ENCODE data around the gene ARID1B.
"Not testable (repeated sequence)": the region's sequence is repeated elsewhere in the genome, so short reads cannot be mapped to it uniquely, and the experiment has no call there.

DNA sequence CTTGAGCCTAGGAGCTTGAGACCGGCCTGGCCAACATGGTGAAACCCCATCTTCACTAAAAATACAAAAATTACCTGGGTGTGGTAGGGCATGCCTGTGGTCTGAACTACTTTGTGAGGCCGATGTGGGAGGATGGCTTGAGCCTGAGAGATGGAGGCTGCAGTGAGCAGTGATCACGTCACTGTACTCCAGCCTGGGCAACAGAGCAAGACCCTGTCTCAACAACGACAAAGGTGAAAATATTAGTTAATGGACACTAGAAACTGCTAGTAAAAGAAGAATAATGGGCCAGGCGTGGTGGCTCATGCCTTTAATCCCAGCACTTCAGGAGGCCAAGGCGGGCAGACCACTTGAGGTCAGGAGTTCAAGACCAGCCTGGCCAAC is 168.6 kb downstream of the ARID1B start:
- TF ChIP-seq, protein P1, sequence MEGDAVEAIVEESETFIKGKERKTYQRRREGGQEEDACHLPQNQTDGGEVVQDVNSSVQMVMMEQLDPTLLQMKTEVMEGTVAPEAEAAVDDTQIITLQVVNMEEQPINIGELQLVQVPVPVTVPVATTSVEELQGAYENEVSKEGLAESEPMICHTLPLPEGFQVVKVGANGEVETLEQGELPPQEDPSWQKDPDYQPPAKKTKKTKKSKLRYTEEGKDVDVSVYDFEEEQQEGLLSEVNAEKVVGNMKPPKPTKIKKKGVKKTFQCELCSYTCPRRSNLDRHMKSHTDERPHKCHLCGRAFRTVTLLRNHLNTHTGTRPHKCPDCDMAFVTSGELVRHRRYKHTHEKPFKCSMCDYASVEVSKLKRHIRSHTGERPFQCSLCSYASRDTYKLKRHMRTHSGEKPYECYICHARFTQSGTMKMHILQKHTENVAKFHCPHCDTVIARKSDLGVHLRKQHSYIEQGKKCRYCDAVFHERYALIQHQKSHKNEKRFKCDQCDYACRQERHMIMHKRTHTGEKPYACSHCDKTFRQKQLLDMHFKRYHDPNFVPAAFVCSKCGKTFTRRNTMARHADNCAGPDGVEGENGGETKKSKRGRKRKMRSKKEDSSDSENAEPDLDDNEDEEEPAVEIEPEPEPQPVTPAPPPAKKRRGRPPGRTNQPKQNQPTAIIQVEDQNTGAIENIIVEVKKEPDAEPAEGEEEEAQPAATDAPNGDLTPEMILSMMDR (IDR thresholded peaks at IDR 0.05 in 8 of 11, conservative IDR thresholded peaks at IDR 0.05 in 3 of 11), result not testable (repeated sequence)
- TF ChIP-seq POLR2AphosphoS5, POLR2A (IDR thresholded peaks at IDR 0.05): not testable (repeated sequence)
